Liver (tissue), 9 donors: ENCODE data around the gene OPA3. TPM values are rescaled to one million over a fixed set of nuclear protein-coding genes. Genes with fewer than 3 reads are reported as not detected.

ENCODE experiments used
- DNase-seq: peaks from one replicate; pipeline ENCODE4 v3.0.0-alpha.2; 2017; ENCODE audit warnings: low spot score
- H3K27ac ChIP-seq, 2 donors: one replicate each; pipeline ENCODE4 v1.7.0; 2013; ENCODE audit warnings: inconsistent platforms in 2 of 2, low read length in 2 of 2, control low read depth in 1 of 2, low read depth in 1 of 2, mild to moderate bottlenecking in 1 of 2
- H3K27me3 ChIP-seq, 4 donors: one replicate each; pipeline versions ENCODE4 v1.6.1 to v1.7.0; 2013; ENCODE audit warnings: low read length in 3 of 4, inconsistent platforms in 1 of 4, mild to moderate bottlenecking in 1 of 4, moderate library complexity in 1 of 4; ENCODE audit not compliant: control insufficient read depth in 4 of 4, insufficient read depth in 4 of 4
- H3K36me3 ChIP-seq, 4 donors: one replicate each; pipeline versions ENCODE4 v1.6.1 to v1.7.0; 2013; ENCODE audit warnings: low read length in 3 of 4, mild to moderate bottlenecking in 3 of 4, low read depth in 1 of 4, moderate library complexity in 1 of 4; ENCODE audit not compliant: control insufficient read depth in 4 of 4, insufficient read depth in 3 of 4
- H3K4me1 ChIP-seq, 4 donors: one replicate each; pipeline versions ENCODE4 v1.6.1 to v1.7.0; 2013; ENCODE audit warnings: low read length in 3 of 4, mild to moderate bottlenecking in 3 of 4, moderate library complexity in 1 of 4; ENCODE audit not compliant: control insufficient read depth in 4 of 4, insufficient read depth in 4 of 4
- H3K4me3 ChIP-seq, 3 donors: one replicate each; pipeline versions ENCODE4 v1.6.1 to v1.7.0; 2013; ENCODE audit warnings: low read length in 3 of 3, control low read depth in 1 of 3, low read depth in 1 of 3, mild to moderate bottlenecking in 1 of 3
- H3K9ac ChIP-seq, 2 donors: one replicate each; pipeline ENCODE4 v1.7.0; 2013; ENCODE audit warnings: low read length in 2 of 2, mild to moderate bottlenecking in 2 of 2, moderate library complexity in 2 of 2, control low read depth in 1 of 2, low read depth in 1 of 2
- H3K9me3 ChIP-seq, 4 donors: one replicate each; pipeline versions ENCODE4 v1.6.1 to v1.7.0; 2013; ENCODE audit warnings: low read length in 3 of 4; ENCODE audit not compliant: control insufficient read depth in 4 of 4
- EGR1 ChIP-seq, 2 donors: IDR thresholded peaks; 2 replicates each; pipeline ENCODE4 v1.6.1; 2016 to 2018; ENCODE audit warnings: antibody characterized with exemption in 2 of 2, low read depth in 2 of 2
- FOXA1 ChIP-seq: IDR thresholded peaks from 2 replicates; pipeline ENCODE4 v1.6.1; 2016; ENCODE audit warnings: antibody characterized with exemption
- FOXA2 ChIP-seq: IDR thresholded peaks from 2 replicates; pipeline ENCODE4 v1.6.1; 2016; ENCODE audit warnings: antibody characterized with exemption
- GABPA ChIP-seq, 2 donors: IDR thresholded peaks in 1 of 2; conservative IDR thresholded peaks in 1 of 2; 2 replicates each; pipeline ENCODE4 v1.6.1; 2016; ENCODE audit warnings: antibody characterized with exemption in 2 of 2, mild to moderate bottlenecking in 1 of 2, moderate library complexity in 1 of 2
- JUND ChIP-seq, 2 donors: IDR thresholded peaks; 2 replicates each; pipeline ENCODE4 v1.6.1; 2016; ENCODE audit warnings: antibody characterized with exemption in 2 of 2
- NR2F2 ChIP-seq: IDR thresholded peaks from 2 replicates; pipeline ENCODE4 v1.6.1; 2016; ENCODE audit warnings: antibody characterized with exemption
- RXRA ChIP-seq, 2 donors: IDR thresholded peaks; 2 replicates each; pipeline ENCODE4 v1.6.1; 2017 to 2018; ENCODE audit warnings: antibody characterized with exemption in 2 of 2, mild to moderate bottlenecking in 1 of 2
- SP1 ChIP-seq: IDR thresholded peaks from 2 replicates; pipeline ENCODE4 v1.6.1; 2018; ENCODE audit warnings: antibody characterized with exemption, mild to moderate bottlenecking
- TAF1 ChIP-seq: conservative IDR thresholded peaks from 2 replicates; pipeline ENCODE4 v1.6.1; 2016; ENCODE audit warnings: antibody characterized with exemption, mild to moderate bottlenecking
- YY1 ChIP-seq: IDR thresholded peaks from 2 replicates; pipeline ENCODE4 v1.6.1; 2016; ENCODE audit warnings: antibody characterized with exemption, mild to moderate bottlenecking
- WGBS: extraction: QIAGEN DNeasy Blood & Tissue Kit; methylation state at CpG from one replicate; pipeline ENCODE4 v1.1.7; 2013; 5-methylcytosine and 5-hydroxymethylcytosine counted together
- polyA plus RNA-seq, 2 donors: library from polyadenylated mRNA; stranded (reverse) in 1 of 2; unstranded in 1 of 2; fragments of 200-250 nt in 1 of 2; fragments of >200 nt in 1 of 2; fragmentation: Nextera tagmentation in 1 of 2; extraction: Ambion mirVana in 1 of 2; gene quantifications; one replicate each; pipeline versions ENCODE4 v1.2.1 to v1.2.3, GENCODE V29; 2013 to 2015
- total RNA-seq, 2 donors: library from RNA; depleted of rRNA; stranded (reverse); fragments of >200 nt; gene quantifications; one replicate each; pipeline ENCODE4 v1.2.3, GENCODE V29; 2014
- TF ChIP-seq, protein P1 (sequence below): IDR thresholded peaks from 2 replicates; pipeline ENCODE4 v1.6.1; 2016; ENCODE audit warnings: antibody characterized with exemption
- TF ChIP-seq, protein P2 (sequence below): IDR thresholded peaks from 2 replicates; pipeline ENCODE4 v1.6.1; 2016; ENCODE audit warnings: antibody characterized with exemption
- TF ChIP-seq, protein P3 (sequence below): IDR thresholded peaks from 2 replicates; pipeline ENCODE4 v1.6.1; 2016; ENCODE audit warnings: antibody characterized with exemption, mild to moderate bottlenecking
- TF ChIP-seq, protein P4 (sequence below): IDR thresholded peaks from 2 replicates; pipeline ENCODE4 v1.6.1; 2016; ENCODE audit warnings: antibody characterized with exemption
- TF ChIP-seq, protein P5 (sequence below): fragments of 150-350 bp; IDR thresholded peaks from 2 replicates; pipeline ENCODE4 v1.5.1; 2017; ENCODE audit warnings: improper control_type of control experiment, low read depth, low read length; ENCODE audit not compliant: missing input control
- donor health status: healthy.
- donor health status: healthy.
- donor health status: healthy.
- donor health status: healthy.
- donor health status: healthy.

Gene OPA3
- total and polyA plus RNA-seq, 4 donors = 3.8 to 9.4 (median 6.2) TPM

DNA sequence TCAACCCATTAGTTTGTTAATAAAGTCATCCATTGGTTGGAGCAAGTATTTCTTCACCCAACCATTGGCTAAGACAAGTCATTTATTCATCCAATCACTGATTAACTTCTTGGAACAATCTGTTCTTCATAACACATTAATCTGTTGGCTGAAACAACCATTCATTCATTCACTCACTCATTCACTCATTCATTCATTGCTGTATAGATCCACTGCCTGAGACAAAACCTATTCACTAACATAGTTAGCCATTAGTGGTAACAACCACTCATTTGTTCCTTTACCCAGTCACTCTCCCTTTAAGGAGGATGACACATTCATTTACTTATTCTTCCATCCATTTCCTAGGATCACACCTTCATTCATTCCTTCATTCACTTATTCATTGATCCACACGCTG, 39.4 kb upstream of the OPA3 start:
- Histone ChIP-seq H3K27me3 (no peaks in the 10 kb centered on the region), H3K36me3 (peaks cover 3 to 16% (median 6%) of the 10 kb centered on the region in 4 donors), H3K4me3 (no peak overlapping the region), H3K9me3 (no peaks in the 10 kb centered on the region), H3K4me1 (no peaks in the 10 kb centered on the region), H3K27ac (no peak overlapping the region), H3K9ac (no peak overlapping the region)
- TF ChIP-seq YY1 (no peak), GABPA (IDR thresholded peaks at IDR 0.05 in 1 of 2, conservative IDR thresholded peaks at IDR 0.05 in 1 of 2) (no peak), FOXA2 (no peak)
- WGBS = 91% methylated on average over 1 of the region's 1 CpG
- no peak for DNase-seq

DNA sequence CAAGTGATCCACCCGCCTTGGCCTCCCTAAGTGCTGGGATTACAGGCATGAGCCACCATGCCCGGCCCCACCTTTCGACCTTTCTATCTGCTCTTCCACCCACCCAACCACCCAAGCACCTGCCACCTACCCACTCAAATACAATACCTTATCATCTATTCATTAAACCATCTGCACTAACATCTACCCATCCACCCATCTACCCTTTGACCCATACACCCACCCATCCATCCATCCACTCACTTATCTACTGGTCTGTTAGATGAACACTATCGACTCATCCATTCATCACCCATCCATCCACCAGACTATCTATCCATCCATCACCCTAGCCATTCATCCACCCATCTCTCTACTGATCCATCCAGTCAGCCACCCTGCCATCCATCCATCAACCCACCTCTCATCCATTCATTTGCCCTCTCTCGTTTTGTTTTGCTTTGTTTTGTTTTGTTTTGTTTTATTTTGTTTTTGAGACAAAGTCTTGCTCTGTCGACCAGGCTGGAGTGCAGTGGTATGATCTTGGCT, 37.4 kb upstream of the OPA3 start:
- Histone ChIP-seq H3K4me1 (no peaks in the 10 kb centered on the region), H3K27ac (no peak overlapping the region), H3K36me3 (peaks cover 4 to 15% (median 7%) of the 10 kb centered on the region in 4 donors), H3K4me3 (no peak overlapping the region), H3K9me3 (no peaks in the 10 kb centered on the region), H3K9ac (no peak overlapping the region), H3K27me3 (no peaks in the 10 kb centered on the region)
- WGBS = 94% methylated on average over 6 of the region's 6 CpGs
- no peak for DNase-seq
- TF ChIP-seq YY1 (no peak), RXRA (IDR thresholded peaks at IDR 0.05) (no peak), EGR1 (IDR thresholded peaks at IDR 0.05; ENCODE audit: low read depth in 2 of 2) (no peak), NR2F2 (no peak), FOXA2 (no peak), GABPA (IDR thresholded peaks at IDR 0.05 in 1 of 2, conservative IDR thresholded peaks at IDR 0.05 in 1 of 2) (no peak), JUND (IDR thresholded peaks at IDR 0.05) (no peak)
- TF ChIP-seq, protein P1, sequence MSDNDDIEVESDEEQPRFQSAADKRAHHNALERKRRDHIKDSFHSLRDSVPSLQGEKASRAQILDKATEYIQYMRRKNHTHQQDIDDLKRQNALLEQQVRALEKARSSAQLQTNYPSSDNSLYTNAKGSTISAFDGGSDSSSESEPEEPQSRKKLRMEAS = no peak
- TF ChIP-seq, protein P2, sequence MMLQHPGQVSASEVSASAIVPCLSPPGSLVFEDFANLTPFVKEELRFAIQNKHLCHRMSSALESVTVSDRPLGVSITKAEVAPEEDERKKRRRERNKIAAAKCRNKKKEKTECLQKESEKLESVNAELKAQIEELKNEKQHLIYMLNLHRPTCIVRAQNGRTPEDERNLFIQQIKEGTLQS = no peak
- TF ChIP-seq, protein P3, sequence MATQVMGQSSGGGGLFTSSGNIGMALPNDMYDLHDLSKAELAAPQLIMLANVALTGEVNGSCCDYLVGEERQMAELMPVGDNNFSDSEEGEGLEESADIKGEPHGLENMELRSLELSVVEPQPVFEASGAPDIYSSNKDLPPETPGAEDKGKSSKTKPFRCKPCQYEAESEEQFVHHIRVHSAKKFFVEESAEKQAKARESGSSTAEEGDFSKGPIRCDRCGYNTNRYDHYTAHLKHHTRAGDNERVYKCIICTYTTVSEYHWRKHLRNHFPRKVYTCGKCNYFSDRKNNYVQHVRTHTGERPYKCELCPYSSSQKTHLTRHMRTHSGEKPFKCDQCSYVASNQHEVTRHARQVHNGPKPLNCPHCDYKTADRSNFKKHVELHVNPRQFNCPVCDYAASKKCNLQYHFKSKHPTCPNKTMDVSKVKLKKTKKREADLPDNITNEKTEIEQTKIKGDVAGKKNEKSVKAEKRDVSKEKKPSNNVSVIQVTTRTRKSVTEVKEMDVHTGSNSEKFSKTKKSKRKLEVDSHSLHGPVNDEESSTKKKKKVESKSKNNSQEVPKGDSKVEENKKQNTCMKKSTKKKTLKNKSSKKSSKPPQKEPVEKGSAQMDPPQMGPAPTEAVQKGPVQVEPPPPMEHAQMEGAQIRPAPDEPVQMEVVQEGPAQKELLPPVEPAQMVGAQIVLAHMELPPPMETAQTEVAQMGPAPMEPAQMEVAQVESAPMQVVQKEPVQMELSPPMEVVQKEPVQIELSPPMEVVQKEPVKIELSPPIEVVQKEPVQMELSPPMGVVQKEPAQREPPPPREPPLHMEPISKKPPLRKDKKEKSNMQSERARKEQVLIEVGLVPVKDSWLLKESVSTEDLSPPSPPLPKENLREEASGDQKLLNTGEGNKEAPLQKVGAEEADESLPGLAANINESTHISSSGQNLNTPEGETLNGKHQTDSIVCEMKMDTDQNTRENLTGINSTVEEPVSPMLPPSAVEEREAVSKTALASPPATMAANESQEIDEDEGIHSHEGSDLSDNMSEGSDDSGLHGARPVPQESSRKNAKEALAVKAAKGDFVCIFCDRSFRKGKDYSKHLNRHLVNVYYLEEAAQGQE = no peak
- TF ChIP-seq, protein P4, sequence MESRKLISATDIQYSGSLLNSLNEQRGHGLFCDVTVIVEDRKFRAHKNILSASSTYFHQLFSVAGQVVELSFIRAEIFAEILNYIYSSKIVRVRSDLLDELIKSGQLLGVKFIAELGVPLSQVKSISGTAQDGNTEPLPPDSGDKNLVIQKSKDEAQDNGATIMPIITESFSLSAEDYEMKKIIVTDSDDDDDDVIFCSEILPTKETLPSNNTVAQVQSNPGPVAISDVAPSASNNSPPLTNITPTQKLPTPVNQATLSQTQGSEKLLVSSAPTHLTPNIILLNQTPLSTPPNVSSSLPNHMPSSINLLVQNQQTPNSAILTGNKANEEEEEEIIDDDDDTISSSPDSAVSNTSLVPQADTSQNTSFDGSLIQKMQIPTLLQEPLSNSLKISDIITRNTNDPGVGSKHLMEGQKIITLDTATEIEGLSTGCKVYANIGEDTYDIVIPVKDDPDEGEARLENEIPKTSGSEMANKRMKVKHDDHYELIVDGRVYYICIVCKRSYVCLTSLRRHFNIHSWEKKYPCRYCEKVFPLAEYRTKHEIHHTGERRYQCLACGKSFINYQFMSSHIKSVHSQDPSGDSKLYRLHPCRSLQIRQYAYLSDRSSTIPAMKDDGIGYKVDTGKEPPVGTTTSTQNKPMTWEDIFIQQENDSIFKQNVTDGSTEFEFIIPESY = no peak

DNA sequence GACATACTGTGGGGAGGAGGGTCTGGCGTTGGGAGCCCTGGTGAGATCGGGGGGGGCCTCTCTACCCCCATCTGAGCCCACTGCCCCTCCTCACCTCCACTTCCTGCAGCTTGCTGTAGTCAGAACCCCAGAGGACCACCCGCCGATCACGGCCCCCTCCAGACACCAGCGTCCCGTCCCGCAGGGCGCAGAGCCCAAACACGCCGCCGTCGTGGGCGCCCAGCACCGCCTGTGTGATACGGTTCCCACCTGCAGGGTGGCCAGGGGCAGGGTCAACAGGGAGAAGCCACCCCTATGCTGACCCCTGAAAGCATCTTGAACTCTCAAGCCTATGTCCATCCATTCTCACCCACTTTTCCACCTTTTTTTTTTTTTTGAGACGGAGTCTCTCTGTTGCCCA, 36.8 kb upstream of the OPA3 start:
- Histone ChIP-seq H3K27ac (no peak overlapping the region), H3K9me3 (no peaks in the 10 kb centered on the region), H3K27me3 (no peaks in the 10 kb centered on the region), H3K4me3 (no peak overlapping the region), H3K4me1 (no peaks in the 10 kb centered on the region), H3K9ac (no peak overlapping the region), H3K36me3 (peaks cover 4 to 15% (median 7%) of the 10 kb centered on the region in 4 donors)
- WGBS = 96% methylated on average over 17 of the region's 17 CpGs
- no peak for TF ChIP-seq FOXA2
- TF ChIP-seq, protein P5, sequence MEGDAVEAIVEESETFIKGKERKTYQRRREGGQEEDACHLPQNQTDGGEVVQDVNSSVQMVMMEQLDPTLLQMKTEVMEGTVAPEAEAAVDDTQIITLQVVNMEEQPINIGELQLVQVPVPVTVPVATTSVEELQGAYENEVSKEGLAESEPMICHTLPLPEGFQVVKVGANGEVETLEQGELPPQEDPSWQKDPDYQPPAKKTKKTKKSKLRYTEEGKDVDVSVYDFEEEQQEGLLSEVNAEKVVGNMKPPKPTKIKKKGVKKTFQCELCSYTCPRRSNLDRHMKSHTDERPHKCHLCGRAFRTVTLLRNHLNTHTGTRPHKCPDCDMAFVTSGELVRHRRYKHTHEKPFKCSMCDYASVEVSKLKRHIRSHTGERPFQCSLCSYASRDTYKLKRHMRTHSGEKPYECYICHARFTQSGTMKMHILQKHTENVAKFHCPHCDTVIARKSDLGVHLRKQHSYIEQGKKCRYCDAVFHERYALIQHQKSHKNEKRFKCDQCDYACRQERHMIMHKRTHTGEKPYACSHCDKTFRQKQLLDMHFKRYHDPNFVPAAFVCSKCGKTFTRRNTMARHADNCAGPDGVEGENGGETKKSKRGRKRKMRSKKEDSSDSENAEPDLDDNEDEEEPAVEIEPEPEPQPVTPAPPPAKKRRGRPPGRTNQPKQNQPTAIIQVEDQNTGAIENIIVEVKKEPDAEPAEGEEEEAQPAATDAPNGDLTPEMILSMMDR = no peak
- no peak for TF ChIP-seq SP1
- TF ChIP-seq YY1 = no peak
- no peak for TF ChIP-seq NR2F2
- no peak for TF ChIP-seq RXRA (IDR thresholded peaks at IDR 0.05)
- TF ChIP-seq, protein P2 = no peak
- TF ChIP-seq GABPA (IDR thresholded peaks at IDR 0.05 in 1 of 2, conservative IDR thresholded peaks at IDR 0.05 in 1 of 2) = no peak
- no peak for TF ChIP-seq FOXA1
- no peak for TF ChIP-seq TAF1
- no peak for TF ChIP-seq EGR1 (IDR thresholded peaks at IDR 0.05; ENCODE audit: low read depth in 2 of 2)
- no peak for DNase-seq
